Measurements from ENCODE around the gene TRIM4.

TRIM4 gene

GRCh38 chr7:99920149-99920548 is 819 bp upstream of the TRIM4 start:
- peaks cover 50% of the 10 kb centered on the region for H3K79me2 ChIP-seq (ENCODE audit: low read length)
- TF ChIP-seq CTCF (IDR thresholded peaks at IDR 0.05; ENCODE audit: low read length): no peak
- no peak for TF ChIP-seq EZH2phosphoT487 (IDR thresholded peaks at IDR 0.05; ENCODE audit: low read length)
- no peak for TF ChIP-seq EZH2 (optimal IDR thresholded peaks at IDR 0.05; ENCODE audit: low read depth, low read length)

GRCh38 chr7:99919814-99920112 is 433 bp upstream of the TRIM4 start:
- Histone ChIP-seq H3K4me1 (ENCODE audit: low read length) (peaks cover 10% of the 10 kb centered on the region; the same call in 1 of the 2 replicates), H3K9me2 (replicated peaks; ENCODE audit: insufficient read depth, low read length) (no peaks in the 10 kb centered on the region), H3K9me3 (replicated peaks; ENCODE audit: insufficient read depth, low read length) (no peaks in the 10 kb centered on the region), H2AFZ (ENCODE audit: low read length) (peak overlapping the region; percentile 87), H3K36me3 (replicated peaks; ENCODE audit: insufficient read depth, low read length) (no peaks in the 10 kb centered on the region), H4K20me1 (ENCODE audit: insufficient read depth, low read length) (no peaks in the 10 kb centered on the region), H3K9ac (ENCODE audit: low read length) (peak overlapping the region; percentile 87), H3K4me2 (ENCODE audit: low read depth, low read length) (peak overlapping the region; percentile 72), H3F3A (ENCODE audit: insufficient read depth, low read length) (0 out of 2 replicates have a peak, but pooled peaks cover 5% of the 10 kb centered on the region), H3K27ac (ENCODE audit: low read length) (peak overlapping the region; percentile 79; the same call in 1 of the 2 replicates), H3K4me3 (ENCODE audit: low read length) (peak overlapping the region; percentile 73), H3K27me3 (replicated peaks; ENCODE audit: insufficient read depth, low read length) (no peaks in the 10 kb centered on the region), H3K79me2 (ENCODE audit: low read length) (peaks cover 53% of the 10 kb centered on the region)
- no peak for DNase-seq
- TF ChIP-seq EZH2 (optimal IDR thresholded peaks at IDR 0.05; ENCODE audit: low read depth, low read length): no peak
- TF ChIP-seq CTCF (IDR thresholded peaks at IDR 0.05; ENCODE audit: low read length): no peak
- TF ChIP-seq EZH2phosphoT487 (IDR thresholded peaks at IDR 0.05; ENCODE audit: low read length): no peak

More at GRCh38 chr7:99920149-99920548, 819 bp upstream of the TRIM4 start:
- Histone ChIP-seq H3K4me1 (ENCODE audit: low read length) (peaks cover 10% of the 10 kb centered on the region; the same call in 1 of the 2 replicates), H3K9me2 (replicated peaks; ENCODE audit: insufficient read depth, low read length) (no peaks in the 10 kb centered on the region), H3K4me2 (ENCODE audit: low read depth, low read length) (peak overlapping the region; percentile 72), H2AFZ (ENCODE audit: low read length) (peak overlapping the region; percentile 87), H3K27ac (ENCODE audit: low read length) (no peak overlapping the region), H3K4me3 (ENCODE audit: low read length) (peak overlapping the region; percentile 73), H3K27me3 (replicated peaks; ENCODE audit: insufficient read depth, low read length) (no peaks in the 10 kb centered on the region; the same call in 1 of the 2 replicates), H3K36me3 (replicated peaks; ENCODE audit: insufficient read depth, low read length) (no peaks in the 10 kb centered on the region), H4K20me1 (ENCODE audit: insufficient read depth, low read length) (no peaks in the 10 kb centered on the region), H3K9ac (ENCODE audit: low read length) (peak overlapping the region; percentile 87), H3K9me3 (replicated peaks; ENCODE audit: insufficient read depth, low read length) (no peaks in the 10 kb centered on the region), H3F3A (ENCODE audit: insufficient read depth, low read length) (0 out of 2 replicates have a peak, but pooled peaks cover 5% of the 10 kb centered on the region)
- no peak for DNase-seq

GRCh38 chr7:99910976-99911375 is 8.4 kb downstream of the TRIM4 start:
- Histone ChIP-seq H3K9me2 (replicated peaks; ENCODE audit: insufficient read depth, low read length) (no peaks in the 10 kb centered on the region), H3K27ac (ENCODE audit: low read length) (no peak overlapping the region), H3F3A (ENCODE audit: insufficient read depth, low read length) (no peaks in the 10 kb centered on the region), H3K4me2 (ENCODE audit: low read depth, low read length) (no peak overlapping the region), H3K4me1 (ENCODE audit: low read length) (no peaks in the 10 kb centered on the region), H4K20me1 (ENCODE audit: insufficient read depth, low read length) (no peaks in the 10 kb centered on the region), H3K36me3 (replicated peaks; ENCODE audit: insufficient read depth, low read length) (peaks cover 14% of the 10 kb centered on the region), H3K9ac (ENCODE audit: low read length) (no peak overlapping the region), H3K79me2 (ENCODE audit: low read length) (peaks cover 55% of the 10 kb centered on the region), H3K27me3 (replicated peaks; ENCODE audit: insufficient read depth, low read length) (no peaks in the 10 kb centered on the region), H2AFZ (ENCODE audit: low read length) (no peak overlapping the region), H3K4me3 (ENCODE audit: low read length) (no peak overlapping the region), H3K9me3 (replicated peaks; ENCODE audit: insufficient read depth, low read length) (no peaks in the 10 kb centered on the region)
- TF ChIP-seq CTCF (IDR thresholded peaks at IDR 0.05; ENCODE audit: low read length) (no peak), EZH2 (optimal IDR thresholded peaks at IDR 0.05; ENCODE audit: low read depth, low read length) (no peak), EZH2phosphoT487 (IDR thresholded peaks at IDR 0.05; ENCODE audit: low read length) (no peak)
- no peak for DNase-seq

All from MM.1S (cell line).